Pancreas (tissue), 10 donors: ENCODE results near the gene IER5. TPM values are rescaled to one million over a fixed set of nuclear protein-coding genes. Genes with fewer than 3 reads are reported as not detected.

Source experiments
- ATAC-seq, 4 donors: fragments of 200-7000 bp; cut with Tn5 transposase; one replicate each; pipeline versions ENCODE4 v1.8.0 to v1.9.1; 2020; ENCODE audit warnings: mild to moderate bottlenecking in 4 of 4, moderate library complexity in 4 of 4
- DNase-seq, 6 donors: peaks; one replicate each; pipeline ENCODE4 v3.0.0-alpha.2; 2020
- FAIRE-seq: peaks from 2 replicates; lab custom pipeline; 2012; peaks lifted over from hg19 to GRCh38; lab: Jason Lieb, UNC
- H3K27ac ChIP-seq, 4 donors: fragments of 200-600 bp; sonication (generic); 1 replicate in 3 of 4; 2 replicates in 1 of 4; pipeline versions ENCODE4 v1.5.0 to v1.8.0; 2020
- H3K27me3 ChIP-seq, 4 donors: fragments of 200-600 bp; one replicate each; pipeline ENCODE4 v1.8.0; 2021
- H3K36me3 ChIP-seq, 3 donors: fragments of 200-600 bp; sonication (generic) in 1 of 3; one replicate each; pipeline versions ENCODE4 v1.5.0 to v1.8.0; 2020 to 2021
- H3K4me1 ChIP-seq, 3 donors: fragments of 200-600 bp; one replicate each; pipeline ENCODE4 v1.8.0; 2021
- H3K4me3 ChIP-seq, 4 donors: fragments of 200-600 bp; sonication (generic) in 2 of 4; one replicate each; pipeline versions ENCODE4 v1.5.0 to v1.8.0; 2020 to 2021
- H3K9me3 ChIP-seq, 4 donors: fragments of 200-600 bp; one replicate each; pipeline ENCODE4 v1.8.0; 2021
- WGBS, 2 donors: extraction: QIAGEN DNeasy Blood & Tissue Kit; methylation state at CpG; one replicate each; pipeline ENCODE4 v1.1.7; 2013; 5-methylcytosine and 5-hydroxymethylcytosine counted together
- intact Hi-C, 3 donors: fragments of 100-400 bp; cut with DNase I; formaldehyde crosslinking; loops; one replicate each; pipeline versions ENCODE4 v1.11.1 to v1.14.2; 2022
- polyA plus RNA-seq, 2 donors: library from polyadenylated mRNA; stranded (reverse); fragments of 200-250 nt; gene quantifications; one replicate each; pipeline ENCODE4 v1.2.3, GENCODE V29; 2013
- total RNA-seq, 6 donors: library from RNA; stranded (reverse); fragmentation: NEBNext Ultra II Directional in 4 of 6; extraction: Animal tissue kit (Norgen Biotek cat#: 25700) in 4 of 6; gene quantifications; one replicate each; pipeline versions ENCODE4 v1.2.1 to v1.2.4, GENCODE V29; 2021 to 2023
- TF ChIP-seq, protein P1 (sequence below), 4 donors: fragments of 200-600 bp; sonication (generic) in 3 of 4; IDR thresholded peaks; one replicate each; pipeline versions ENCODE4 v1.5.0 to v1.8.0; 2021; ENCODE audit warnings: antibody characterized with exemption in 4 of 4
- donor health status: healthy with polysubstance abuse.
- donor health status: DM: no; HTN: no; CAD: no; lungs with moderate emphysema.
- donor health status: DM: no; HTN: no; CAD: no.
- donor health status: control.
- donor health status: control.
- donor health status: Bipolar disorder and iron deficiency.
- donor health status: DM: yes; HTN: yes; CAD: no.
- donor health status: DM: no; HTN: no; CAD: no.
- donor health status: DM: no; HTN: no; CAD: no.
- donor health status: DM: yes; HTN: yes; CAD: no.

The IER5 gene
- total and polyA plus RNA-seq, 8 donors, result 2.3 to 6.8 (median 3.3) TPM

DNA sequence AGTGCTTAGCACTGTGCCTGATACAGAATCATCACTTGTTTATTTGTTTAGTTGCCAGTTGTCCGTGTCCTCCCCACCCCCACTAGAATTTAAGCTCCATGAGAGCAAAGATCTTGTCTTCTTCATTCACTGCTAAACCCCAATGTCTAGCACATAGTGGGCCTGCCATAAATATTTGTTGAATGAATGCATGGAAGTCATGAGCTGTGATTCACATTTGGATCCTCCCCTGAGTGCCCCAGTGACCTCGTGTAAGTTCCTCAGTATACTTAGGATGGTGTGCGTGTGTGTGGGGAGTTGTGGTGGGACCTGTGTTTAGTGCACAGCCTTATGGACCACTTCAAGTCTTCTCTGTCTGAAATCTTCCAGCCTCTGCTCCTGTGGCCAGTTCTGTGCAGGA lies 23.1 kb downstream of the IER5 start:
- ATAC-seq (no peak), FAIRE-seq (no peak), DNase-seq (no peak)
- no peaks in the 10 kb centered on the region for H3K36me3 ChIP-seq
- H3K27ac ChIP-seq, result no peak overlapping the region
- intact Hi-C loops, result no loop called here
- H3K9me3 ChIP-seq, result no peaks in the 10 kb centered on the region
- 84 to 92% methylated on average over 3 of the region's 3 CpGs for WGBS, 2 donors
- peaks cover 12 to 23% (median 14%) of the 10 kb centered on the region in 3 donors for H3K4me1 ChIP-seq
- H3K27me3 ChIP-seq, result no peaks in the 10 kb centered on the region
- H3K4me3 ChIP-seq, result no peak overlapping the region
- TF ChIP-seq, protein P1, sequence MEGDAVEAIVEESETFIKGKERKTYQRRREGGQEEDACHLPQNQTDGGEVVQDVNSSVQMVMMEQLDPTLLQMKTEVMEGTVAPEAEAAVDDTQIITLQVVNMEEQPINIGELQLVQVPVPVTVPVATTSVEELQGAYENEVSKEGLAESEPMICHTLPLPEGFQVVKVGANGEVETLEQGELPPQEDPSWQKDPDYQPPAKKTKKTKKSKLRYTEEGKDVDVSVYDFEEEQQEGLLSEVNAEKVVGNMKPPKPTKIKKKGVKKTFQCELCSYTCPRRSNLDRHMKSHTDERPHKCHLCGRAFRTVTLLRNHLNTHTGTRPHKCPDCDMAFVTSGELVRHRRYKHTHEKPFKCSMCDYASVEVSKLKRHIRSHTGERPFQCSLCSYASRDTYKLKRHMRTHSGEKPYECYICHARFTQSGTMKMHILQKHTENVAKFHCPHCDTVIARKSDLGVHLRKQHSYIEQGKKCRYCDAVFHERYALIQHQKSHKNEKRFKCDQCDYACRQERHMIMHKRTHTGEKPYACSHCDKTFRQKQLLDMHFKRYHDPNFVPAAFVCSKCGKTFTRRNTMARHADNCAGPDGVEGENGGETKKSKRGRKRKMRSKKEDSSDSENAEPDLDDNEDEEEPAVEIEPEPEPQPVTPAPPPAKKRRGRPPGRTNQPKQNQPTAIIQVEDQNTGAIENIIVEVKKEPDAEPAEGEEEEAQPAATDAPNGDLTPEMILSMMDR (IDR thresholded peaks at IDR 0.05), result no peak

DNA sequence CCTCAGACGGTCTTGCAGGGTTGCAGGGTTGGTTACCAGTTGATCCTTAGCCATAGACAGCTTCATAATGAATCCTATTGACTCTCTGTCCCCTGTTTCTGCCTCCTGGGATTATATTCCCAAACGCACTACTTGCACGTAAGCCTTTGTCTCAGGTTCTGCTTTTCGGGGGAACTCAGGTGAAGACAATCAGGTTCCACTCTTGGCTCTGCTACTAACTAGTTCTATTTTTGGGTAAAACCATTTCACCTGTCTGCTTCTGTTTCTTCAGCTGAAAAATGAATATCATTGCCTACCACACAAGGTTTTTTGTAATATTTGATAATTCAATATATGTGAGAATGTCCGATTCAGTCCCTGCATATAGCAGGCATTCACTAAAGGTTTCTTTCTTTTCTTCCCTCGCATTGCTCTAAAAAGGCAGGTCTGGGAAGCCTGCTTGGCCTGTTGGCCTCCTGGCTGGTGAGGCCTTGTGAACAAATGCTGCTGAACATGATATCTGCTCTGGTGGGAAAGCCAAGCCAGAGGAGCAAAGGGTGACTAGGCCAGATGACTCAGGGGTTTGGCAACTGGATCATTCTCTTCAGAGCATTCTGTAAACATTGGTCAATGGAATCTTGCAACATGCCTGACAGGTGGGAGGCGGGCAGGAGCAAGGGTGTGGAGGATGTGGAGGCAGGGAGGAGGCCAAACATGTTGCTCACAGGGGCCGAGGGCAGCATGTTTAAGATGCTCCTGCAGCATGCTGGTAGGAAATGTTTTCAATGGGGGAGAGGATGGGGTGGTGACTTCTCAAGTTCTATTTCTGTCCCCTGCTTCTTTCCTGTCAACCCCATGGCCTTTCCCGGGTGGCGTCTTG lies 23.8 kb downstream of the IER5 start:
- intact Hi-C loops, result no loop called here
- TF ChIP-seq, protein P1 (IDR thresholded peaks at IDR 0.05), result no peak
- no peak overlapping the region for H3K4me3 ChIP-seq
- H3K9me3 ChIP-seq, result no peaks in the 10 kb centered on the region
- ATAC-seq (peak; percentile 92 to 95 (median 94)), DNase-seq (peak; percentile 70 to 92 (median 82)), FAIRE-seq (no peak)
- no peaks in the 10 kb centered on the region for H3K36me3 ChIP-seq
- 69 to 78% methylated on average over 10 of the region's 10 CpGs for WGBS, 2 donors
- peaks cover 7 to 17% (median 7%) of the 10 kb centered on the region in 3 donors for H3K4me1 ChIP-seq
- no peaks in the 10 kb centered on the region for H3K27me3 ChIP-seq
- H3K27ac ChIP-seq, result peak overlapping the region in 3 of 4 donors; percentile 17 to 50 (median 49)

DNA sequence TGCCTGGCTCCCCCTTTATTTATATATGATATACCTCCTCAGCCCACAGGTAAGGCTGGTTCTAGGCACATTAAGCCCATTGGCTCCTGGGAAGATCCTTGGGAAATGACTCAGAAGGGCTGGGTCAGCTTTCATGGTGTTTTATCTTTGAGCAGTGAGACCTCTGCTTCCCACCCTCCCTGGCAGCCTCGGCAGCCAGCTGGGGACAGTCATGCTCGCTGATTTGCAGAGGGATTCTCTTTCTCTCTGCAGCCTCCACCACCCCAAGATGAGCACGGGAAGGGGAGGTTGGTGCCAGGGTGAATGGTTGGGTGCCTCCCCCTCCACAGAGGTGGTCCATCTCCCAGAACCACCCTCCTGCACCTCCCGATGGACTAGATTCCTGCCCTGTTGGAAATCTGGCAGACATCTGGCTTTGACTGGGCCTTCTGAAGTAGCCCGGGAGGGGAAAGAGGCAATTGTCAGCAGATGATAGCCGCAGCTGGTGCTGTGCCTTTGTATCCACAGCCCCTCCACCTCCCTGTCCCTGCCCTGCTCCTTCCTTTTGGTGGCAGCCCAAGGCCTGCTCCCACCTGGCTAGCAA lies 24.6 kb downstream of the IER5 start:
- Histone ChIP-seq H3K27ac (no peak overlapping the region), H3K36me3 (no peaks in the 10 kb centered on the region), H3K9me3 (no peaks in the 10 kb centered on the region), H3K4me3 (no peak overlapping the region), H3K4me1 (peaks cover 6 to 14% (median 6%) of the 10 kb centered on the region in 3 donors), H3K27me3 (no peaks in the 10 kb centered on the region)
- ATAC-seq (no peak), DNase-seq (no peak), FAIRE-seq (no peak)
- 80 to 81% methylated on average over 6 of the region's 6 CpGs for WGBS, 2 donors
- intact Hi-C loops, result no loop called here
- TF ChIP-seq, protein P1 (IDR thresholded peaks at IDR 0.05), result no peak

DNA sequence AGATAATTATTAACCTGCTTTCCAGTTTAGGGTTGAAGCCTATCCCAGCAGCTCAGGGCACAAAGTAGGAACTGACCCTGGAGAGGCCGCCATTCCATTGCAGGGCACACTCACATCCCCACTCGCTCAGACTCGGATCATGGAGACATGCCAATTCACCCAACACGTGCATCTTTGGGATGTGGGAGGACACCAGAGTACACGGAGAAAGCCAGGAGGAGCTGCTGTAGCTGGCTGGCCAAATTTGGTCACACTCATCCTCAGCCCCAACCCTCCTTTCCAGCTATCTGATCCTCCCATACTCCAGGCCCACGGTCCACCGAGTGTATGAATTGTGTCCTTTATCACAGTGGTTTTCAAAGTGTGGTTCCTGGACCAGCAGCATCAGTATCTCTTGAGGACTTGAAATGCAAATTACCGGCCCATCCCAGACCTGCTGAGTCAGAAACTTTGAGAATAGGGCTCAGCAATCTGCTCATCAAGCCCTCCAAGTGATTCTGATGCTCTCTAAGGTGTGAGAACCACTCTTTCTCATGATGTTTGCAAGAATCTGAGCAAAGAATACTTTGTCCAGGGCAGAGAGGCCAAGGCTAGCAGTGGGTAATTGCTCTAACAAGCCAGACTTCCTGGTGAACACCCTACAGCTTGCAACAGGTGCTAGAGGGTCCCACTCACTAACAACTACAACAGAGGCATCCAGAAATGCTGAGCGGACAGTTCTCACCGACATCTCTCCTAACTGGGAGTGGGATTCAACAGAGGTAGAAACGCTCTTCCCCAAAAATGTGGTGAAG lies 26.3 kb downstream of the IER5 start:
- Histone ChIP-seq H3K9me3 (no peaks in the 10 kb centered on the region), H3K4me1 (peaks cover 6 to 14% (median 6%) of the 10 kb centered on the region in 3 donors), H3K4me3 (no peak overlapping the region), H3K27me3 (no peaks in the 10 kb centered on the region), H3K27ac (no peak overlapping the region), H3K36me3 (no peaks in the 10 kb centered on the region)
- intact Hi-C loops, result no loop called here
- TF ChIP-seq, protein P1 (IDR thresholded peaks at IDR 0.05), result no peak
- FAIRE-seq, result no peak
- 89 to 92% methylated on average over 11 of the region's 11 CpGs for WGBS, 2 donors
- DNase-seq, result no peak
- ATAC-seq, result no peak
